Skeletal muscle satellite cell (primary cell): Measurements from ENCODE around the gene HSPB1.

Experiments
- H3K27me3 ChIP-seq: 2 replicates; pipeline ENCODE4 v1.7.0; 2013; ENCODE audit warnings: low read length; ENCODE audit not compliant: control insufficient read depth, insufficient read depth
- H3K36me3 ChIP-seq: 2 replicates; pipeline ENCODE4 v1.7.0; 2013; ENCODE audit warnings: mild to moderate bottlenecking, control low read depth, low read length; ENCODE audit not compliant: insufficient read depth
- H3K4me1 ChIP-seq: 2 replicates; pipeline ENCODE4 v1.7.0; 2013; ENCODE audit warnings: low read length; ENCODE audit not compliant: control insufficient read depth, insufficient read depth
- H3K4me2 ChIP-seq: 2 replicates; pipeline ENCODE4 v1.7.0; 2013; ENCODE audit warnings: mild to moderate bottlenecking, low read length
- H3K4me3 ChIP-seq: 2 replicates; pipeline ENCODE4 v1.7.0; 2013; ENCODE audit warnings: low read length
- H3K9ac ChIP-seq: 2 replicates; pipeline ENCODE4 v1.7.0; 2013; ENCODE audit warnings: mild to moderate bottlenecking, low read depth, low read length, moderate library complexity
- H3K9me3 ChIP-seq: replicated peaks from 2 replicates; pipeline ENCODE4 v1.7.0; 2013; ENCODE audit warnings: mild to moderate bottlenecking, control low read depth, low read length

HSPB1 gene

DNA sequence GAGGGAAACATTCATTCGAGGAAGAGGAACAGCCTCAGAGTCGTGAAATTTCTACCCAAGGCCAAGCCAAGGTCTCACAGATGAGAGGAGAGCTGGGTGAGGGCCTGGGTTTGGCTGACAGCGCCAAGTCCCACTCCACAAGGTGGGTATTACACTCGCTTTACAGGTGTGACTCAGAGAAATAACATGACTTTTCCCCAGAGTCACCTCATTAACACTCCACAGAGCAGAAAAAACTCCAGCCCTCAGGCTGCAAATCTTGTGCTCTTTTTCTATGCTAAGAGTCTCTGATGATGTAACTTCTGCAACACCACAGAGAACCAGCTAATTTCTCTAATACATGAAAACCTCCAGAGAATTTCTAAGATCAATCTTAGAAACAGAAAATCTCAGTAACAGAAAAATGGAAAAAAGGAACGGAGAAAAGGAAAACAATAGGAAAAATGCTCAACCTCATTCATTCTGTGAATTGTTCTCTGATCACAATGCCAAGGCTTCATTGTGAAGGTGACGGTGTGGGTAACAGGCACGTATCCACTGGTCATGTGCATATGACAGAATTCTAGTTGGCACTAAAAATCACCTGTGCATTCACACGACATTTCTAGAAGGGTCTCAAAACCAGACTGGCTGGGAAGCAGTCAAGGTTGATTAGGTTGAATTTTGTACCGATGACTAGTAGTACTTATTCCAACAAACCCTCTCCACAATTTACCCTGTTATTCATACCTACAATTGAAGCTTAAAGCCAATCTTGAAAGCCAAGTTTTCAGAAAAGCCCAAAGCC, 36.0 kb downstream of the HSPB1 start:
- H3K36me3 ChIP-seq, result peaks cover 68% of the 10 kb centered on the region
- H3K27me3 ChIP-seq, result no peaks in the 10 kb centered on the region
- no peak overlapping the region for H3K9ac ChIP-seq
- no peak overlapping the region for H3K4me2 ChIP-seq
- H3K4me1 ChIP-seq, result peaks cover 43% of the 10 kb centered on the region
- no peaks in the 10 kb centered on the region for H3K9me3 ChIP-seq
- H3K4me3 ChIP-seq, result no peak overlapping the region

DNA sequence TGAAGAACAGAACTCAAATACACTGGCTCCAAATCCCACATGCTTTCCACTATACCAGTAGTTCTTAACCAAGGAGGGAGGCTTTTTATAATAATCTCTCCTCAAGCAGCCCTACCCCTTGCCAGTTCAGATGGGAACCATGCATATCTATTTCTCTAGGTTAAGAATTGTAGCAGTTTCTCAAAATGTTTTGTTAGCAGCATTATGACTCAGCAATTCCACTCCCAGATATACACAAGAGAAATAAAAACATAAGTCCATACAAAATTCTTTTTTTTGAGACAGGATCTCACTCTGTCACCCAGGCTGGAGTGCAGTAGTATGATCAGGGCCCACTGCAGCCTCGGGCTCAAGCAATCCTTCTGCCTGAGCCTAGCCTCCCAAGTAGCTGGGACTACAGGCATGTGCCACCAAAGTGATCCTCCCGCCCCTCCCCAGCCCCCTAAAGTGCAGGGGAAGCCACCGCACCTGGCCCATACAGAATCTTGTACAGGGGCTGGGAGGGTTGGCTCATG, 38.2 kb downstream of the HSPB1 start:
- H3K4me3 ChIP-seq, result no peak overlapping the region
- H3K9ac ChIP-seq, result no peak overlapping the region
- no peaks in the 10 kb centered on the region for H3K9me3 ChIP-seq
- peaks cover 41% of the 10 kb centered on the region for H3K4me1 ChIP-seq
- H3K4me2 ChIP-seq, result peak overlapping the region; percentile 35
- peaks cover 75% of the 10 kb centered on the region for H3K36me3 ChIP-seq
- H3K27me3 ChIP-seq, result no peaks in the 10 kb centered on the region

DNA sequence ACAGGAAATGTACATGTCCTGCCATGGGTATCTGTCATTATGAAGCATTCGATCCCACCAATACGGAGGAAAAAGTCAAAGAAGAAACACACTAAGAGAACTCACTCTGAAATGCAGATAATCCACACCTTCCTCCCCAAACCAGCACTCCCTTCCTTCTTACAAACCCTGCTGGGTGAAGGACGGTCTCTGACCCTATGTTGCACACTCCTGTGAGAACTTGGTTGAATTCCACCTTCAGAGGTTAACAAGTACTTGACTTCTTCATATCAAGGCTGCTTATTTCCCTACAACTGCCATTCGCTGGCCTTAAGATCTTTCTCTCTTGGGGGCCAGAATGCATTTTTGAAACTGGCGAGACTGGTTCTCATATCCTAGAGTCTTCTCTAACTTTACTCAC, 39.7 kb downstream of the HSPB1 start:
- Histone ChIP-seq H3K4me2 (no peak overlapping the region), H3K27me3 (no peaks in the 10 kb centered on the region), H3K9me3 (no peaks in the 10 kb centered on the region), H3K36me3 (peaks cover 76% of the 10 kb centered on the region), H3K4me3 (no peak overlapping the region), H3K9ac (no peak overlapping the region), H3K4me1 (peaks cover 43% of the 10 kb centered on the region)

DNA sequence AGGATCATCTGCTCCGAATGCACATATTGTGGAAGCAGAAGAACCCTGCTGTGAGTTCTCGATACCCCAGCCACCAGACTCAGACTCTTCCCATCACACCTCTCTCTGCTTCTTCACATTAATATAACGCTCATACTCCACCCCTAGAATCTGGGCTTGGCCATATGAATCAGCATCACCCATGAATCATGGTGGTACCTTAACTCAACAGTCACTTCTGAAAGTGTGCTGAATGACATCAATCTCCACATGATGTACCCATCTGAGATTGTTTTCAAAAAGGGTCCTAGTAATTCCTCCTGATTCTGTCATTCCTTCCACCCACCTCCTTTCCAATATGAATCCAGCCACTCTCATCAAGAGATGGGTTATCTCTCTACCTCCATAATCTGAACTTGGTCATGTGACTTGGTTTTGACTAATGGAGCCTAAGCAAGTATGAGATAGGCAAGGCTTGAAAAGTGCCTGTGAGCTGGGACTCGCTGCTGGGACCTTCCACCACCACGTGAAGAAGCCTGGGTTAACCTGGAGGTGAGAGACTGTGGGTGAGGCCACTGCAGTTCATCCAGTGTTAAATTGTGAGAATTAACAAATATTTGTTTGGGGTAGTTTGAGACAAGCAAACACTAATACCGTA, 40.9 kb downstream of the HSPB1 start:
- H3K9ac ChIP-seq, result no peak overlapping the region

DNA sequence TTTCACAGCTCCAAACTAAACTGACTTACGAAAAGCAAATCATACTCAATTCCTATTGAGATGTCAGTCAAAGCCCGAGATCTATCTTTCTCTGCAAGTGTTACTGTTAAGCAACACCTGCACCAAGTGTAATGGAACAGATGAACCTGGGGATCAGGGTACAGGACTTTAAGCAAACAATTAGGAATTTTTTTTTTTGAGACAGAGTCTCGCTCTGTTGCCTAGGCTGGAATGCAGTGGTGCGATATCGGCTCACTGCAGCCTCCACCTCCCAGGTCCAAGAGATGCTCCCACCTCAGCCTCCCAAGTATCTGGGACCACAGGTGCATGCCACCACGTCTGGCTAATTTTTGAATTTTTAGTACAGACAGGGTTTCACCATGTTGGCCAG, 41.5 kb downstream of the HSPB1 start:
- Histone ChIP-seq H3K9me3 (no peaks in the 10 kb centered on the region), H3K4me1 (peaks cover 38% of the 10 kb centered on the region), H3K4me2 (no peak overlapping the region), H3K9ac (no peak overlapping the region), H3K4me3 (no peak overlapping the region), H3K27me3 (no peaks in the 10 kb centered on the region), H3K36me3 (peaks cover 75% of the 10 kb centered on the region)

More for the DNA sequence above, 40.9 kb downstream of the HSPB1 start:
- H3K27me3 ChIP-seq, result no peaks in the 10 kb centered on the region
- H3K36me3 ChIP-seq, result peaks cover 77% of the 10 kb centered on the region
- no peaks in the 10 kb centered on the region for H3K9me3 ChIP-seq
- H3K4me2 ChIP-seq, result no peak overlapping the region
- no peak overlapping the region for H3K4me3 ChIP-seq
- peaks cover 40% of the 10 kb centered on the region for H3K4me1 ChIP-seq

DNA sequence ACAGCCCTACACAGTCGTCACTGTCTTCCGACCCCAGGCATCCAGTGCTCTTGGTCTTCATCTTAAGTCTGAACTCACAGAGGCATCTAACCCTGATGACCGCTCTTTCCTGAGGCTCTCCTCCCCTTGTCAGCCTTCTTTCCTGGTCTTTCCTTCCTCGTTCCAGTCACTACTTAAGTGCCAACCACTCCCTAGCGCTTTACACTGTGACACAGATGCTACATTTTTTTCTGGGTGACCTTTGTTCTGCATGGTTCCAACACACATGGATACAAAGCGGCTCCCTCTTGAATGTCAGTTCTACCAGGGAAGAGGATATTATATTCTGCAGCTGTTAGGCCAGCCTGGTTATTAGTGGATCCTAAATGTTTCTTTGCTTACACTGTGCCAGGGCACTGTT, 43.6 kb downstream of the HSPB1 start:
- no peaks in the 10 kb centered on the region for H3K27me3 ChIP-seq

DNA sequence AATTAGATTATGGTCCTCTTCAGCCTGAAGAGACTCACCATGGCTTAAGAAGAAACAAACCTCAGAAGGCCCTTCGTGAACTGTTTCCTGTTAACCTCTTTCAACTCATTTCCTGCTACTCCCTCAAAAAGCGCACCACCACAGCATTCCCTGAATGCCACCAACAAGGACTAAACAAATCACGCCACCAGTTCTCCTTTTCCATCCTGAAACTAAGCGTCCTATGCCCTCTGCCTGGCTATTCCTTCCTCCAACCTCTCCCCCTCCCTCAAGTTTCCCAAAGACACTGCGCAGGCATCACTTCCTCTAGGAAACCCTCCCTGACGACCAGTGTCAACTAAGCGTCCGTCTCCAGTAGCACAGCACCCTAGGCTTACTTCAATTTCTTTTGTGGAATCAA, 44.3 kb downstream of the HSPB1 start:
- Histone ChIP-seq H3K4me1 (peaks cover 27% of the 10 kb centered on the region), H3K9ac (no peak overlapping the region), H3K4me3 (no peak overlapping the region), H3K27me3 (no peaks in the 10 kb centered on the region), H3K4me2 (no peak overlapping the region), H3K36me3 (peaks cover 78% of the 10 kb centered on the region), H3K9me3 (no peaks in the 10 kb centered on the region)

More for the DNA sequence above, 43.6 kb downstream of the HSPB1 start:
- Histone ChIP-seq H3K4me1 (peaks cover 29% of the 10 kb centered on the region), H3K9me3 (no peaks in the 10 kb centered on the region), H3K36me3 (peaks cover 82% of the 10 kb centered on the region), H3K4me3 (no peak overlapping the region), H3K4me2 (no peak overlapping the region), H3K9ac (no peak overlapping the region)

DNA sequence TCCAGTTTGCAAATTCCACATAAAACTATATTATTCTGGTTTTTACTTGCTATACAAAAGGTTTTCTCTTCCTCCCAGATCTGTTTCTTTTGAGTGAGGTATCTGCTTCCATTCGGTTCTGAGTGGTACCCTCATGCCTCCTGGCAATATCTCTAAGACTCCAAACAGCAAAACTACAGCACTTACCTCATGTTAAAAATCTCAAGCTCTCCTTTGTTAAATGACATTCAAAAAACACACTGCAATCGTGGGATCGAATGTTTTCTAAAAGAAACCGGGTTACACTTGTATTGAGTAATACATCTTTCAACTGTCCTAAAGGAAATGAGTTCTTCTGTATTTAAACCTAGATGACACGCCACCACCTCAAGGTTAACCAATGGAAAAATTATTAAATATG, 45.2 kb downstream of the HSPB1 start:
- H3K4me3 ChIP-seq, result no peak overlapping the region
- no peak overlapping the region for H3K4me2 ChIP-seq
- peaks cover 35% of the 10 kb centered on the region for H3K4me1 ChIP-seq
- H3K27me3 ChIP-seq, result no peaks in the 10 kb centered on the region
- peaks cover 70% of the 10 kb centered on the region for H3K36me3 ChIP-seq
- H3K9ac ChIP-seq, result no peak overlapping the region
- H3K9me3 ChIP-seq, result no peaks in the 10 kb centered on the region

DNA sequence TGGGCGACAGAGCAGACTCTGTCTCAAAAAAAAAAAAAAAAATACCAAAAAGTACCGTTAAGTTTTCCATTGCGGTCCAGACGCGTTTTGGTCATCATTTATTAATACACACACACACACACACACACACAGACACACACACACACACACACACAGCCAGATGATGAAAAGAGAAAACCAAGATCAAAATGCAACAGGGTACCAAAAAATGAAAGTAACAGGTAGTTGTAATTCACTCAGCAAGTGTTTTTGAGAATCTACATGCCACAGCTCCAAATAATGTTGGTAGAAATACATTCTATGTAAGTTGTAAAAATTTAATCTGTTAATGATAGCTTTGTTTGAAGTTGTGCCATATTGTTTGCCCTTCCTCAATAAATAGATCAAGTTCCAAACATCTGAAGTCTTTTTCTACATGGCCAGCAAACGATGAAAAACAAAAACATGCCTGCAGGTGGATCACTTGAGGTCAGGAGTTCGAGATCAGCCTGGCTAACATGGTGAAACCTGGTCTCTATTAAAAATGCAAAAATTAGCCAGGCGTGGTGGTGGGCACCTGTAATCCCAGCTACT, 46.9 kb downstream of the HSPB1 start:
- Histone ChIP-seq H3K4me1 (peaks cover 26% of the 10 kb centered on the region), H3K9ac (no peak overlapping the region), H3K9me3 (no peaks in the 10 kb centered on the region), H3K4me3 (no peak overlapping the region), H3K27me3 (no peaks in the 10 kb centered on the region), H3K36me3 (peaks cover 55% of the 10 kb centered on the region), H3K4me2 (no peak overlapping the region)

DNA sequence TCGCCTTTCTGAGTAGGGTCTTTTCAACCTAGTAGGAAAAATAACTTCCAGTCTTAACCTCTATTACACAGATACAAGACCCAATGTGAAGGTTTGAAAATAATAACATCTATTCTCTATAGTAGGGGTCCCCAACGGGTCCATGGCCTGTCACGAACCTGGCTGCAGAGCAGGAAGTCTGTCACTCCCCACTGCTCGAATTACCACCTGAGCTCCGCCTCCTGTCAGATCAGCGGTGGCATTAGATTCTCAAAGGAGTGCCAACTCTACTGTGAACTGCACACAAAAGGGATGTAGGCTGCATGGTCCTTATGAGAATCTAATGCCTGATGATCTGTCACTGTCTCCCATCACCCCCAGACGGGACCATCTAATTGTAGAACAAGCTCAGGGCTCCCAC, 48.9 kb downstream of the HSPB1 start:
- H3K9ac ChIP-seq, result no peak overlapping the region
- H3K4me1 ChIP-seq, result peaks cover 42% of the 10 kb centered on the region
- no peak overlapping the region for H3K4me3 ChIP-seq
- no peaks in the 10 kb centered on the region for H3K9me3 ChIP-seq
- peak overlapping the region; percentile 68 for H3K4me2 ChIP-seq
- H3K36me3 ChIP-seq, result peaks cover 57% of the 10 kb centered on the region
- no peaks in the 10 kb centered on the region for H3K27me3 ChIP-seq

DNA sequence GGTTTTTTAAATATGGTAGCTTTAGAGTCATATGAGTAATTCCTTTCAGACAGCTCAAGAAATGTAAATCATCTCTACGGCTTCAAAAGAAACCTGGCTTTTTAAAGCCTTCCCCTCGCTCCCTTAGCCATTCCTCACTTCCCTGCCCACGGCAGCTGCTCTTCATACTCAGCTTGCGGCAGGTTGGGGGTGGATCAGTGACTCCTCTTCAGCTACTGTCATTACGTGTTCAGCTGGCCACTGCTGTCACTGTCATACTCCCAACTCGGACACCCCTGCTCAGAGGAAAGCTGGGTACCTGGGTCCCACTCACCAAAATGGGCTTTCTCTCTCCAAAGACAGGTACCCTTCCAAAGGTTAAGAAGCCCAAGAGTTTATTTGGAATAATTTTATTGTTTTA, 49.7 kb downstream of the HSPB1 start:
- Histone ChIP-seq H3K36me3 (peaks cover 56% of the 10 kb centered on the region), H3K9ac (no peak overlapping the region), H3K4me2 (peak overlapping the region; percentile 68), H3K4me1 (peaks cover 44% of the 10 kb centered on the region), H3K9me3 (no peaks in the 10 kb centered on the region), H3K27me3 (no peaks in the 10 kb centered on the region), H3K4me3 (peak overlapping the region; percentile 43)
